ENCODE data around the gene NRIP1. TPM values are rescaled to one million over a fixed set of nuclear protein-coding genes. Genes with fewer than 3 reads are reported as not detected.

NRIP1 gene
- total RNA-seq, 2 donors from 2014 or later, result 49.5 to 89.3 TPM

GRCh38 chr21:15005391-15005790 is 59.4 kb downstream of the NRIP1 start:
- intact Hi-C loops (cut with DNase I), result no loop called here
- H3K9ac ChIP-seq (ENCODE audit: low read depth in 2 of 2, low read length in 2 of 2), result no peak overlapping the region
- no peaks in the 10 kb centered on the region for H3K27me3 ChIP-seq
- no peak overlapping the region for H3K4me3 ChIP-seq
- no peak for DNase-seq
- TF ChIP-seq CTCF (IDR thresholded peaks at IDR 0.05), result no peak
- H3K27ac ChIP-seq, result no peak overlapping the region
- H3K36me3 ChIP-seq, result no peaks in the 10 kb centered on the region
- no peaks in the 10 kb centered on the region for H3K9me3 ChIP-seq
- H3K4me1 ChIP-seq, result peaks cover 10% of the 10 kb centered on the region

- Histone ChIP-seq H3K27ac (no peak overlapping the region), H3K27me3 (no peaks in the 10 kb centered on the region), H3K9me3 (no peaks in the 10 kb centered on the region), H3K9ac (ENCODE audit: low read depth in 2 of 2, low read length in 2 of 2) (no peak overlapping the region), H3K4me1 (peaks cover 10% of the 10 kb centered on the region), H3K36me3 (no peaks in the 10 kb centered on the region), H3K4me3 (no peak overlapping the region)
- TF ChIP-seq CTCF (IDR thresholded peaks at IDR 0.05), result no peak
- intact Hi-C loops (cut with DNase I), result no loop called here
- no peak for DNase-seq
Observed at GRCh38 chr21:15004721-15005370, 60.0 kb downstream of the NRIP1 start.

- no peak for DNase-seq
- no peaks in the 10 kb centered on the region for H3K36me3 ChIP-seq
- no peak for TF ChIP-seq CTCF (IDR thresholded peaks at IDR 0.05)
- no peaks in the 10 kb centered on the region for H3K9me3 ChIP-seq
- H3K9ac ChIP-seq (ENCODE audit: low read depth in 2 of 2, low read length in 2 of 2), result no peak overlapping the region
- H3K27ac ChIP-seq, result no peak overlapping the region
- no peak overlapping the region for H3K4me3 ChIP-seq
- H3K4me1 ChIP-seq, result peaks cover 10% of the 10 kb centered on the region
- intact Hi-C loops (cut with DNase I), result no loop called here
- no peaks in the 10 kb centered on the region for H3K27me3 ChIP-seq
Observed at GRCh38 chr21:15003463-15004135, 61.2 kb downstream of the NRIP1 start.

- intact Hi-C loops (cut with DNase I), result no loop called here
- Histone ChIP-seq H3K4me3 (no peak overlapping the region), H3K36me3 (no peaks in the 10 kb centered on the region), H3K27me3 (no peaks in the 10 kb centered on the region), H3K9me3 (no peaks in the 10 kb centered on the region), H3K27ac (no peak overlapping the region), H3K9ac (ENCODE audit: low read depth in 2 of 2, low read length in 2 of 2) (peak overlapping the region in 1 of 2 donors; percentile 42), H3K4me1 (peaks cover 10% of the 10 kb centered on the region)
- no peak for TF ChIP-seq CTCF (IDR thresholded peaks at IDR 0.05)
- no peak for DNase-seq
Observed at GRCh38 chr21:15001857-15002606, 62.8 kb downstream of the NRIP1 start.

GRCh38 chr21:15001113-15001512 is 63.7 kb downstream of the NRIP1 start:
- H3K27me3 ChIP-seq, result no peaks in the 10 kb centered on the region
- H3K4me3 ChIP-seq, result no peak overlapping the region
- intact Hi-C loops (cut with DNase I), result no loop called here
- peaks cover 10% of the 10 kb centered on the region for H3K4me1 ChIP-seq
- DNase-seq, result no peak
- H3K36me3 ChIP-seq, result no peaks in the 10 kb centered on the region
- H3K27ac ChIP-seq, result no peak overlapping the region
- no peak for TF ChIP-seq CTCF (IDR thresholded peaks at IDR 0.05)
- H3K9me3 ChIP-seq, result no peaks in the 10 kb centered on the region
- H3K9ac ChIP-seq (ENCODE audit: low read depth in 2 of 2, low read length in 2 of 2), result no peak overlapping the region

Data from colonic mucosa (tissue), 4 donors.